Trophoblast cell (in vitro differentiated cells and primary cell): ENCODE measurements around the gene GALP.
"Not testable (repeated sequence)": the region's sequence is repeated elsewhere in the genome, so short reads cannot be mapped to it uniquely, and the experiment has no call there.

ENCODE experiments used
- DNase-seq, 2 donors: peaks; one replicate each; pipeline ENCODE4 v3.0.0-alpha.2; 2016
- H2AFZ ChIP-seq: 2 replicates; pipeline ENCODE4 v1.6.1; 2013; ENCODE audit warnings: low read length, moderate library complexity, mild to moderate bottlenecking; ENCODE audit not compliant: insufficient read depth, poor library complexity
- H2AK5ac ChIP-seq: 2 replicates; pipeline ENCODE4 v1.6.1; 2013; ENCODE audit warnings: mild to moderate bottlenecking, low read length
- H2BK120ac ChIP-seq: 2 replicates; pipeline ENCODE4 v1.6.1; 2013; ENCODE audit warnings: low read length, mild to moderate bottlenecking, moderate library complexity; ENCODE audit not compliant: insufficient read depth, poor library complexity
- H2BK12ac ChIP-seq: 2 replicates; pipeline ENCODE4 v1.6.1; 2013; ENCODE audit warnings: mild to moderate bottlenecking, low read length, moderate library complexity
- H2BK5ac ChIP-seq: 2 replicates; pipeline ENCODE4 v1.6.1; 2013; ENCODE audit warnings: low read length, low read depth, moderate library complexity, mild to moderate bottlenecking; ENCODE audit not compliant: poor library complexity
- H3K14ac ChIP-seq: 2 replicates; pipeline ENCODE4 v1.6.1; 2013; ENCODE audit warnings: mild to moderate bottlenecking, low read length
- H3K18ac ChIP-seq: 2 replicates; pipeline ENCODE4 v1.6.1; 2013; ENCODE audit warnings: mild to moderate bottlenecking, low read length
- H3K23ac ChIP-seq: 2 replicates; pipeline ENCODE4 v1.6.1; 2013; ENCODE audit warnings: low read length
- H3K27ac ChIP-seq: 2 replicates; pipeline ENCODE4 v1.5.1; 2013; ENCODE audit warnings: low read depth, mild to moderate bottlenecking, inconsistent platforms, low read length, moderate library complexity
- H3K27me3 ChIP-seq: 2 replicates; pipeline ENCODE4 v1.6.1; 2013; ENCODE audit warnings: inconsistent platforms, mild to moderate bottlenecking, low read length, moderate library complexity; ENCODE audit not compliant: insufficient read depth
- H3K36me3 ChIP-seq, 2 experiments: 1 replicate in 1 of 2; 2 replicates in 1 of 2; pipeline ENCODE4 v1.6.1; 2013; ENCODE audit warnings: low read length in 2 of 2, mild to moderate bottlenecking in 2 of 2, moderate library complexity in 1 of 2; ENCODE audit not compliant: insufficient read depth in 2 of 2, control insufficient read depth in 1 of 2
- H3K4ac ChIP-seq: 2 replicates; pipeline ENCODE4 v1.6.1; 2013; ENCODE audit warnings: low read depth, mild to moderate bottlenecking, low read length, moderate library complexity
- H3K4me1 ChIP-seq, 2 experiments: 1 replicate in 1 of 2; 2 replicates in 1 of 2; pipeline ENCODE4 v1.6.1; 2013; ENCODE audit warnings: low read length in 2 of 2, mild to moderate bottlenecking in 2 of 2, moderate library complexity in 1 of 2; ENCODE audit not compliant: insufficient read depth in 2 of 2, control insufficient read depth in 1 of 2
- H3K4me2 ChIP-seq: 2 replicates; pipeline ENCODE4 v1.6.1; 2013; ENCODE audit warnings: inconsistent platforms, mild to moderate bottlenecking, low read length, moderate library complexity
- H3K4me3 ChIP-seq: 2 replicates; pipeline ENCODE4 v1.5.1; 2013; ENCODE audit warnings: mild to moderate bottlenecking, low read depth, low read length, inconsistent platforms
- H3K79me1 ChIP-seq: one replicate; pipeline ENCODE4 v1.6.1; 2013; ENCODE audit warnings: low read length
- H3K79me2 ChIP-seq: 2 replicates; pipeline ENCODE4 v1.6.1; 2013; ENCODE audit warnings: low read length, mild to moderate bottlenecking; ENCODE audit not compliant: control insufficient read depth, insufficient read depth, poor library complexity
- H3K9ac ChIP-seq: 2 replicates; pipeline ENCODE4 v1.6.1; 2013; ENCODE audit warnings: mild to moderate bottlenecking, low read length
- H3K9me3 ChIP-seq: 2 replicates; pipeline ENCODE4 v1.6.1; 2013; ENCODE audit warnings: low read depth, mild to moderate bottlenecking, control low read depth, inconsistent platforms, low read length; ENCODE audit not compliant: insufficient read depth
- H4K12ac ChIP-seq: 2 replicates; pipeline ENCODE4 v1.6.1; 2013; ENCODE audit warnings: low read depth, mild to moderate bottlenecking, low read length, moderate library complexity
- H4K8ac ChIP-seq: 2 replicates; pipeline ENCODE4 v1.6.1; 2013; ENCODE audit warnings: low read depth, mild to moderate bottlenecking, low read length, moderate library complexity
- H4K91ac ChIP-seq: one replicate; pipeline ENCODE4 v1.6.1; 2013; ENCODE audit warnings: low read depth, mild to moderate bottlenecking, low read length, moderate library complexity
- WGBS: extraction: QIAGEN DNeasy Blood & Tissue Kit; methylation state at CpG from one replicate; pipeline ENCODE4 v1.1.7; 2013; ENCODE audit warnings: missing lambda C conversion rate; ENCODE audit not compliant: insufficient read length, insufficient coverage; ENCODE audit errors: extremely low coverage; 5-methylcytosine and 5-hydroxymethylcytosine counted together

The GALP gene

GRCh38 chr19:56174086-56174485, 1.7 kb upstream of the GALP start:
- H3K4me2 ChIP-seq = no peak overlapping the region
- H3K9ac ChIP-seq = no peak overlapping the region
- no peak overlapping the region for H4K8ac ChIP-seq
- no peak overlapping the region for H3K18ac ChIP-seq
- H2AK5ac ChIP-seq = no peak overlapping the region
- no peaks in the 10 kb centered on the region for H3K4me1 ChIP-seq
- no peaks in the 10 kb centered on the region for H3K36me3 ChIP-seq
- no peak for DNase-seq
- H3K79me1 ChIP-seq = no peaks in the 10 kb centered on the region
- H3K4ac ChIP-seq = no peak overlapping the region
- no peak overlapping the region for H2BK5ac ChIP-seq
- H4K91ac ChIP-seq = no peak overlapping the region
- H3K23ac ChIP-seq = no peak overlapping the region
- no peak overlapping the region for H2BK12ac ChIP-seq
- no peak overlapping the region for H2AFZ ChIP-seq
- no peak overlapping the region for H3K27ac ChIP-seq
- no peaks in the 10 kb centered on the region for H3K27me3 ChIP-seq
- no peak overlapping the region for H3K14ac ChIP-seq
- no CpG with 5 or more reads among the region's 9 CpGs for WGBS
- H3K79me2 ChIP-seq = no peaks in the 10 kb centered on the region
- no peak overlapping the region for H4K12ac ChIP-seq
- H3K9me3 ChIP-seq = no peaks in the 10 kb centered on the region
- H2BK120ac ChIP-seq = no peak overlapping the region
- H3K4me3 ChIP-seq = no peak overlapping the region

GRCh38 chr19:56174550-56174949, 1.3 kb upstream of the GALP start:
- Histone ChIP-seq H2AFZ (no peak overlapping the region), H2BK12ac (no peak overlapping the region), H3K9me3 (no peaks in the 10 kb centered on the region), H4K12ac (no peak overlapping the region), H2AK5ac (no peak overlapping the region), H3K79me2 (no peaks in the 10 kb centered on the region), H3K23ac (no peak overlapping the region), H3K27ac (no peak overlapping the region), H3K4me2 (no peak overlapping the region), H3K36me3 (no peaks in the 10 kb centered on the region), H3K79me1 (no peaks in the 10 kb centered on the region), H3K9ac (no peak overlapping the region), H2BK120ac (no peak overlapping the region), H3K4me3 (no peak overlapping the region), H3K14ac (no peak overlapping the region), H3K18ac (no peak overlapping the region), H4K91ac (no peak overlapping the region), H2BK5ac (no peak overlapping the region), H3K27me3 (no peaks in the 10 kb centered on the region), H4K8ac (no peak overlapping the region), H3K4me1 (no peaks in the 10 kb centered on the region), H3K4ac (no peak overlapping the region)
- no peak for DNase-seq
- no CpG with 5 or more reads among the region's 11 CpGs for WGBS

GRCh38 chr19:56176310-56176709, 502 bp downstream of the GALP start:
- not testable (repeated sequence) for H3K79me2 ChIP-seq, H3K4me2 ChIP-seq, H3K9me3 ChIP-seq, H2AFZ ChIP-seq, H2BK5ac ChIP-seq, H2BK120ac ChIP-seq, H2BK12ac ChIP-seq, H3K4ac ChIP-seq, H3K79me1 ChIP-seq, H4K91ac ChIP-seq, H4K8ac ChIP-seq, H3K27ac ChIP-seq, H4K12ac ChIP-seq, H3K9ac ChIP-seq, H3K14ac ChIP-seq, H3K23ac ChIP-seq, DNase-seq, H3K18ac ChIP-seq, H3K4me1 ChIP-seq, H3K4me3 ChIP-seq, H2AK5ac ChIP-seq, H3K27me3 ChIP-seq, H3K36me3 ChIP-seq
- WGBS = no CpG with 5 or more reads among the region's 11 CpGs

- no peak overlapping the region for H2BK12ac ChIP-seq
- no peak overlapping the region for H2BK120ac ChIP-seq
- H3K23ac ChIP-seq = no peak overlapping the region
- H2AFZ ChIP-seq = no peak overlapping the region
- no peaks in the 10 kb centered on the region for H3K36me3 ChIP-seq
- H4K8ac ChIP-seq = no peak overlapping the region
- H4K91ac ChIP-seq = no peak overlapping the region
- no peaks in the 10 kb centered on the region for H3K27me3 ChIP-seq
- H2BK5ac ChIP-seq = no peak overlapping the region
- DNase-seq = no peak
- H3K27ac ChIP-seq = no peak overlapping the region
- H3K79me2 ChIP-seq = no peaks in the 10 kb centered on the region
- no peak overlapping the region for H3K9ac ChIP-seq
- no peak overlapping the region for H3K18ac ChIP-seq
- no peak overlapping the region for H2AK5ac ChIP-seq
- no peak overlapping the region for H4K12ac ChIP-seq
- no CpG with 5 or more reads among the region's 18 CpGs for WGBS
- no peak overlapping the region for H3K4ac ChIP-seq
- H3K4me1 ChIP-seq = no peaks in the 10 kb centered on the region
- no peaks in the 10 kb centered on the region for H3K9me3 ChIP-seq
- H3K14ac ChIP-seq = no peak overlapping the region
- no peak overlapping the region for H3K4me2 ChIP-seq
- H3K79me1 ChIP-seq = no peaks in the 10 kb centered on the region
- no peak overlapping the region for H3K4me3 ChIP-seq
Observed at GRCh38 chr19:56176881-56177280, 1.1 kb downstream of the GALP start.
